GM21360 (cell line): ENCODE measurements around the gene EML3.
"Not testable (repeated sequence)": the region's sequence is repeated elsewhere in the genome, so short reads cannot be mapped to it uniquely, and the experiment has no call there.

Experiments
- ATAC-seq: cut with Tn5 transposase; IDR thresholded peaks from one replicate; pipeline ENCODE4 v1.9.1; 2021; ENCODE audit warnings: mild to moderate bottlenecking, moderate library complexity; ENCODE audit not compliant: unreplicated experiment

The EML3 gene

GRCh38 chr11:62601122-62601371 is 11.5 kb downstream of the EML3 start:
- no peak for ATAC-seq

- no peak for ATAC-seq
Measured at GRCh38 chr11:62600367-62601121, 12.0 kb downstream of the EML3 start.

- no peak for ATAC-seq
Measured at GRCh38 chr11:62599901-62600300, 12.7 kb downstream of the EML3 start.

DNA sequence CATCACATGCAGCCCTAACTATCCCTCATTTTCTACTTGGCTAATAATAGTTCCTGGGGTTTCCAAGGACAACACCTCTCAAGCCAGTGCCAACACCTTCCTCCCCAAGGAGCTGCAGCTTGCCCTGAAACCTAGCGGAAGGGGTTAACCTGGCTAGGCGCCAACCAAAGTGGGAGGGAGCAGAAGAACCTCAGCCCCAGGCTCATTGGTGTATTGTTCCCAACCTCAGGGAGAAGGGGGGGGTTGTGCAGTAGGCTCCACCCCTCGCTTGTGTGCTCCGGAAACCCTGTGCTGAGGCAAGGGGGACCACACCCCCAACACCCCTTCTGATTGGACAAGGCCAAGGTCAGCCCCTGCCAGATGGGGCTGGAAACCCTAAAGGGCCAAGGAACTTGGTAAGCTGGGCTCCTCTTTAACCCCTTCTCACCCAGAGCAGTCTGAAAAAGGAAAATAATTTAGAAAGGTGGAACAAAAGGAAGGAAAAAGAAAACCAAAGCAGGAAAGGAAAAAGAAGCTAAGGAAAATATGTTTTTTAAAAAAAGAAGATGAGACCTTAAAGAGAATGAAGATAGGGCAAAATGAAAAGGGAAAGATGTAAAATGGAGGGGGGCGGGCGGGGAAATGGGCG is 13.4 kb downstream of the EML3 start:
- peak; percentile 46 for ATAC-seq

- no peak for ATAC-seq
Measured at GRCh38 chr11:62595124-62595523, 17.5 kb downstream of the EML3 start.

GRCh38 chr11:62593434-62594044 is 19.0 kb downstream of the EML3 start:
- ATAC-seq: no peak

- ATAC-seq: no peak
Measured at GRCh38 chr11:62592989-62593421, 19.6 kb downstream of the EML3 start.

GRCh38 chr11:62592146-62592815 is 20.3 kb downstream of the EML3 start:
- no peak for ATAC-seq

GRCh38 chr11:62591448-62592145 is 21.0 kb downstream of the EML3 start, which contains the start of gene TUT1:
TSS of gene TUT1 (minus strand) at chr11:62591523. CDS start at chr11:62591485, 38 bp downstream.
- ATAC-seq: peak; percentile 82

GRCh38 chr11:62588966-62589637 is 23.5 kb downstream of the EML3 start:
- ATAC-seq: no peak

DNA sequence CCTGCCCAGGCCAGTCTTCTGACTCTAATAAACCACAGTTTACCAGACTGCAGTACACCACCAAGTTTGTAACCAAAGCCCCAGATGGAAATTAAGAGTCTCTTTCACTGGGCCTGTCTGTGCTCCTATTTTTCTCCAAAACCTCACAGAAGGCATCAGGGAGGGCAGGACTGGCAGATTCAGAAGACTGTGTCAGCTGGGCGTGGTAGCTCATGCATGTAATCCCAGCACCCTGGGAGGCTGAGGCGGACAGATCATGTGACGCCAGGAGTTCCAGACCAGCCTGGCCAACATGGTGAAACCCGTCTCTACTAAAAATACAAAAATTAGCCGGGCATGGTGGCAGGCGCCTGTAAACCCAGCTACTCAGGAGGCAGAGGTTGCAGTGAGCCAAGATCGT is 27.2 kb downstream of the EML3 start:
- ATAC-seq: not testable (repeated sequence)

- ATAC-seq: not testable (repeated sequence)
Measured at GRCh38 chr11:62581735-62582134, 30.8 kb downstream of the EML3 start.

- no peak for ATAC-seq
Measured at GRCh38 chr11:62580959-62581715, 31.4 kb downstream of the EML3 start.

DNA sequence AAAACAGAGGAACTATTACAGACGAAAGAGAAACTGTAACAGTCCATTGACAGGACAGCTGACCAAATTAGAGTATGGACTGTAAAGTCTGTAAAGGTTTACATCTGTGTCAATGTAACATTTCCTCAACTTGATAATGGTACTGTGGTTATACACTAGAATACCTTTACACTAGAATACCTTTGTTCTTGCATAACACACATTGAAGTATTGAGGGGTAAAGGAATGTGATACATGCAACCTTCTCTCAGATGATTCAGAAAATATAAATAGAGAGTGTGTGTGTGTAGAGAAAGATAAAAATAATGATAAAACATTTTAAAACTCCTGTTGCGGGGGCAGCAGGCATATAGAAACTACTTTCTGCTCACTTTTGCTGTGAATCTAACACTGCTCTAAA is 33.3 kb downstream of the EML3 start:
- no peak for ATAC-seq

GRCh38 chr11:62578541-62578940 is 34.0 kb downstream of the EML3 start:
- no peak for ATAC-seq

DNA sequence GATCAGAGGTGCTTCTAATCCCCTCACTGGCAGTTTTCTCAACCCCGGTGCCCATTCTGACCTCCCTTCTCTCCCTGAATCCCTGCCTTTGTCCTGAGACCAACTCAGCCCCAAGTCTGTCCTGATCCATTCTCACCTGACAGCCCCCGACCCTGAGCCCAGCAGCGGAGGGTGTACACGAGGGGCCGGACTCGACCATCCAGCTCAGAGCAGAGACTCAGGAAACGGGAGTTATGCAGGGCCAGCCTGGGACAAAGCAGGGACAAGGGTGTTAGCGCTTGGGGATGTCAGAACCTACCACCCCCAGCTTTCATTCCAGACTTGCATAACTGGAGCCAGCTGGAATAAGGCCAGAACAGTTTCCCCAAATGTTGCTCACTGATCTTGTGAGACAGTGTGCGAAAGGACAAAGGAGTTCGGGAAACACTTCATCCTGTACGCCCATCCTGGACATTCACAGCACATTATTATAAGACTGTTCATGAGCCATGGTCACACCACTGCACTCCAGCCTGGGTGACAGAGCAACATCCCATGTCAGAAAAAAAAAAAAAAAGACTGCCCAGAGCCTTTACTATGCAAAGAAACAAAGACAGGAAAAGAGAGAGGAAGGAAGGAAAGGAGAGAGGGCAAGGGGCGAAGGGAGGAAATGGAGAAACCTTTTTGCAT is 35.4 kb downstream of the EML3 start:
- ATAC-seq: no peak

DNA sequence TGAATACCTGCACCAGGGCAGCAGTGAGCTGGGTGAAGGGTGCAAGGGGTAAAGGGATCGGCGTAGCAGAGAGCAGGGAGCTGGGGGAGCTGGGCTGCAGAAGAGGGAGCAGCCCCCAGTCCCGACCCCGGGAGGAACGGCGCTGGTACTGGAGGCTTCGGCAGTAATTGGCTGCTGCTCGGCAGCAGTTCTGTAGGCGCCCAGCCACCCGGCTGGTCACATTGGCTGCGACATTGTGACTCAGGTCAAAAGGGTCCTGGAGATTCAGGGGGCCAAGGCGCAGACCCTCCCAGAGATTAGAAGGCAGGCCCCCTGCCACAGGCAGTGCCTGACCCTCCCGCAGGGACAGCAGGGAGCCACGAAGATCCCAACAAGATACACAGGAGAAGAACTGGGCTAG is 36.7 kb downstream of the EML3 start:
- no peak for ATAC-seq

GRCh38 chr11:62575156-62575555 is 37.4 kb downstream of the EML3 start:
- ATAC-seq: no peak

GRCh38 chr11:62574363-62575071 is 38.1 kb downstream of the EML3 start:
- peak; percentile 5 for ATAC-seq
